ENCODE data around the gene EPN1. TPM values are rescaled to one million over a fixed set of nuclear protein-coding genes. Genes with fewer than 3 reads are reported as not detected.

Gene EPN1
- total and polyA plus RNA-seq, 11 donors = 125 to 377 (median 188) TPM

- ATAC-seq (no peak), DNase-seq (no peak)
- Histone ChIP-seq H3K4me3 (peak overlapping the region; percentile 66 to 99 (median 95)), H3K27me3 (no peaks in the 10 kb centered on the region), H3K4me1 (peaks cover 12 to 56% (median 48%) of the 10 kb centered on the region in 12 donors), H3K9me3 (no peaks in the 10 kb centered on the region), H3K36me3 (peaks cover 0 to 24% (median 16%) of the 10 kb centered on the region in 9 donors), H3K27ac (peak overlapping the region; percentile 94 to 100 (median 99))
- WGBS, 4 donors = 0 to 3% (median 1%) methylated on average over 19 of the region's 19 CpGs
- intact Hi-C loops (cut with DNase I) = loop anchor here in 1 of 10 donors (2.0 kb wide), 1 partner anchor 19 kb away; the partner anchor contains the start of gene EPN1
- TF ChIP-seq POLR2A (IDR thresholded peaks at IDR 0.05) = no peak
- TF ChIP-seq, protein P1, sequence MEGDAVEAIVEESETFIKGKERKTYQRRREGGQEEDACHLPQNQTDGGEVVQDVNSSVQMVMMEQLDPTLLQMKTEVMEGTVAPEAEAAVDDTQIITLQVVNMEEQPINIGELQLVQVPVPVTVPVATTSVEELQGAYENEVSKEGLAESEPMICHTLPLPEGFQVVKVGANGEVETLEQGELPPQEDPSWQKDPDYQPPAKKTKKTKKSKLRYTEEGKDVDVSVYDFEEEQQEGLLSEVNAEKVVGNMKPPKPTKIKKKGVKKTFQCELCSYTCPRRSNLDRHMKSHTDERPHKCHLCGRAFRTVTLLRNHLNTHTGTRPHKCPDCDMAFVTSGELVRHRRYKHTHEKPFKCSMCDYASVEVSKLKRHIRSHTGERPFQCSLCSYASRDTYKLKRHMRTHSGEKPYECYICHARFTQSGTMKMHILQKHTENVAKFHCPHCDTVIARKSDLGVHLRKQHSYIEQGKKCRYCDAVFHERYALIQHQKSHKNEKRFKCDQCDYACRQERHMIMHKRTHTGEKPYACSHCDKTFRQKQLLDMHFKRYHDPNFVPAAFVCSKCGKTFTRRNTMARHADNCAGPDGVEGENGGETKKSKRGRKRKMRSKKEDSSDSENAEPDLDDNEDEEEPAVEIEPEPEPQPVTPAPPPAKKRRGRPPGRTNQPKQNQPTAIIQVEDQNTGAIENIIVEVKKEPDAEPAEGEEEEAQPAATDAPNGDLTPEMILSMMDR (IDR thresholded peaks at IDR 0.05) = no peak
These were observed 19.4 kb upstream of the EPN1 start for GRCh38 chr19:55655648-55656040.

GRCh38 chr19:55656552-55656951 is 18.5 kb upstream of the EPN1 start:
- Histone ChIP-seq H3K4me3 (peak overlapping the region in 11 of 12 donors; percentile 66 to 99 (median 94)), H3K9me3 (no peaks in the 10 kb centered on the region), H3K4me1 (peaks cover 12 to 62% (median 48%) of the 10 kb centered on the region in 12 donors), H3K27me3 (no peaks in the 10 kb centered on the region), H3K36me3 (peaks cover 0 to 31% (median 25%) of the 10 kb centered on the region in 9 donors), H3K27ac (peak overlapping the region in 1 of 12 donors; percentile 97)
- TF ChIP-seq, protein P1 (IDR thresholded peaks at IDR 0.05) = no peak
- no peak for TF ChIP-seq POLR2A (IDR thresholded peaks at IDR 0.05)
- no peak for ATAC-seq
- intact Hi-C loops (cut with DNase I) = no loop called here
- no peak for DNase-seq
- 51 to 59% (median 57%) methylated on average over 7 of the region's 7 CpGs for WGBS, 4 donors

GRCh38 chr19:55656988-55657747 is 17.9 kb upstream of the EPN1 start:
- no peak for DNase-seq
- H3K36me3 ChIP-seq = peaks cover 0 to 37% (median 31%) of the 10 kb centered on the region in 9 donors
- no peak overlapping the region for H3K27ac ChIP-seq
- no peaks in the 10 kb centered on the region for H3K27me3 ChIP-seq
- ATAC-seq = no peak
- H3K4me3 ChIP-seq = peak overlapping the region in 9 of 12 donors; percentile 17 to 99 (median 90)
- no peak for TF ChIP-seq POLR2A (IDR thresholded peaks at IDR 0.05)
- TF ChIP-seq, protein P1 (IDR thresholded peaks at IDR 0.05) = no peak
- intact Hi-C loops (cut with DNase I) = no loop called here
- H3K4me1 ChIP-seq = peaks cover 12 to 62% (median 48%) of the 10 kb centered on the region in 12 donors
- no peaks in the 10 kb centered on the region for H3K9me3 ChIP-seq
- WGBS, 4 donors = 38 to 45% (median 42%) methylated on average over 18 of the region's 18 CpGs

GRCh38 chr19:55658846-55659459 is 16.1 kb upstream of the EPN1 start:
- no peaks in the 10 kb centered on the region for H3K27me3 ChIP-seq
- H3K4me3 ChIP-seq = no peak overlapping the region
- no peak overlapping the region for H3K27ac ChIP-seq
- intact Hi-C loops (cut with DNase I) = loop anchor here in 1 of 10 donors (2.0 kb wide), 1 partner anchor 14 kb away; no protein-coding TSS in a partner anchor
- TF ChIP-seq POLR2A (IDR thresholded peaks at IDR 0.05) = no peak
- TF ChIP-seq, protein P1 (IDR thresholded peaks at IDR 0.05) = no peak
- WGBS, 4 donors = 84 to 92% (median 90%) methylated on average over 32 to 37 of the region's 37 CpGs
- DNase-seq = no peak
- ATAC-seq = no peak
- H3K9me3 ChIP-seq = no peaks in the 10 kb centered on the region
- H3K4me1 ChIP-seq = peaks cover 12 to 57% (median 44%) of the 10 kb centered on the region in 12 donors
- H3K36me3 ChIP-seq = peaks cover 3 to 54% (median 47%) of the 10 kb centered on the region in 9 donors

Measured in heart left ventricle (tissue), 16 donors.